ENCODE data around the gene BHMT2. TPM values are rescaled to one million over a fixed set of nuclear protein-coding genes. Genes with fewer than 3 reads are reported as not detected.

BHMT2 gene
- total and polyA plus RNA-seq, 10 of the 15 experiments (the other 5 are each of a cell fraction or from before 2014, with no cell fraction given): not detected

GRCh38 chr5:79055017-79055416 is 14.6 kb upstream of the BHMT2 start:
- in situ Hi-C loops (cut with MboI) (no loop called here), intact Hi-C loops (cut with micrococcal nuclease; ENCODE audit: unreplicated experiment) (no loop called here)
- Histone ChIP-seq H3K4me1 (ENCODE audit: control insufficient read depth, insufficient read depth, low read length) (no peaks in the 10 kb centered on the region), H3K79me2 (ENCODE audit: control insufficient read depth, insufficient read depth, low read length) (no peaks in the 10 kb centered on the region), H3K9ac (ENCODE audit: control insufficient read depth, insufficient read depth, low read length) (no peak overlapping the region), H3K4me2 (ENCODE audit: control insufficient read depth, insufficient read depth) (no peak overlapping the region), H2AFZ (ENCODE audit: control insufficient read depth, low read depth, low read length) (no peak overlapping the region), H3K36me3 (ENCODE audit: control insufficient read depth in 2 of 2, insufficient read depth in 2 of 2, low read length in 1 of 2) (no peaks in the 10 kb centered on the region), H3K4me3 (no peak overlapping the region), H3K27me3 (replicated peaks in 1 of 2; ENCODE audit: control insufficient read depth in 2 of 2, insufficient read depth in 2 of 2, low read length in 1 of 2) (peaks cover 0 to 2% of the 10 kb centered on the region in 2 experiments; a peak in 1 of 4 replicates), H3K27ac (ENCODE audit: control insufficient read depth, insufficient read depth) (no peak overlapping the region), H4K20me1 (ENCODE audit: control insufficient read depth, insufficient read depth) (no peaks in the 10 kb centered on the region), H3K9me3 (replicated peaks; ENCODE audit: control insufficient read depth, insufficient read depth, low read length) (no peaks in the 10 kb centered on the region)
- WGBS (ENCODE audit: insufficient coverage, insufficient replicate concordance, low lambda C conversion rate, missing lambda C conversion rate): 50% methylated on average over 1 of the region's 1 CpG
- ChIA-PET CTCF (interaction anchor here (1.9 kb wide), 1 partner anchor 30 kb away, joined by 10 read pairs; no protein-coding TSS in a partner anchor), RAD21 (ENCODE audit: unreplicated experiment) (no interaction called here), POLR2A (no interaction called here), SMC1A (ENCODE audit: uncharacterized antibody, unreplicated experiment) (no interaction called here)
- ATAC-seq (no peak), FAIRE-seq (no peak), DNase-seq (ENCODE audit: low read depth, low spot score) (no peak)
- TF ChIP-seq SMC3 (IDR thresholded peaks at IDR 0.05; ENCODE audit: borderline replicate concordance, low read length): no peak
- TF ChIP-seq CHD4 (IDR thresholded peaks at IDR 0.05): no peak
- no peak for TF ChIP-seq ZNF274 (IDR thresholded peaks at IDR 0.05; ENCODE audit: insufficient read depth, insufficient read length)
- TF ChIP-seq MEF2B (IDR thresholded peaks at IDR 0.05; ENCODE audit: partially characterized antibody, poor library complexity, severe bottlenecking): no peak
- no peak for TF ChIP-seq POU2F2 (IDR thresholded peaks at IDR 0.05; ENCODE audit: borderline replicate concordance, low read depth, low read length)
- TF ChIP-seq ZNF622 (IDR thresholded peaks at IDR 0.05): no peak
- TF ChIP-seq ETV6 (conservative IDR thresholded peaks at IDR 0.05 in 1 of 2, IDR thresholded peaks at IDR 0.05 in 1 of 2; ENCODE audit: borderline replicate concordance in 1 of 2, low read depth in 1 of 2): no peak
- no TSS peak for BruUV-seq (replicated peaks)

- H3K27me3 ChIP-seq (replicated peaks in 1 of 2; ENCODE audit: control insufficient read depth in 2 of 2, insufficient read depth in 2 of 2, low read length in 1 of 2): peaks cover 0 to 2% of the 10 kb centered on the region in 2 experiments; a peak in 1 of 4 replicates
- H2AFZ ChIP-seq (ENCODE audit: control insufficient read depth, low read depth, low read length): no peak overlapping the region
- SMC1A ChIA-PET (ENCODE audit: uncharacterized antibody, unreplicated experiment): interaction anchor here (0.5 to 1.2 kb wide), 2 partner anchors 13 to 87 kb away, joined by 3 to 4 read pairs; no protein-coding TSS in a partner anchor
- H3K4me3 ChIP-seq: no peak overlapping the region
- no peaks in the 10 kb centered on the region for H3K79me2 ChIP-seq (ENCODE audit: control insufficient read depth, insufficient read depth, low read length)
- intact Hi-C loops (cut with micrococcal nuclease; ENCODE audit: unreplicated experiment) (no loop called here), in situ Hi-C loops (cut with MboI) (no loop called here)
- no peaks in the 10 kb centered on the region for H3K9me3 ChIP-seq (replicated peaks; ENCODE audit: control insufficient read depth, insufficient read depth, low read length)
- H3K27ac ChIP-seq (ENCODE audit: control insufficient read depth, insufficient read depth): no peak overlapping the region
- no peak for ATAC-seq
- DNase-seq (ENCODE audit: low read depth, low spot score): no peak
- TF ChIP-seq GATAD2B (conservative IDR thresholded peaks at IDR 0.05; ENCODE audit: low read depth): no peak
- no peak for TF ChIP-seq NFXL1 (IDR thresholded peaks at IDR 0.05; ENCODE audit: borderline replicate concordance)
- TF ChIP-seq MEF2A (IDR thresholded peaks at IDR 0.05; ENCODE audit: insufficient read depth, low read depth, low read length): no peak
- TF ChIP-seq EP300 (IDR thresholded peaks at IDR 0.05; ENCODE audit: borderline replicate concordance in 1 of 2, control insufficient read depth in 1 of 2, low read depth in 2 of 2, low read length in 2 of 2): no peak
- TF ChIP-seq CEBPZ (IDR thresholded peaks at IDR 0.05; ENCODE audit: low read depth, low read length): no peak
- TF ChIP-seq MXI1 (IDR thresholded peaks at IDR 0.05; ENCODE audit: low read depth, low read length): no peak
- H3K4me2 ChIP-seq (ENCODE audit: control insufficient read depth, insufficient read depth): no peak overlapping the region
- H4K20me1 ChIP-seq (ENCODE audit: control insufficient read depth, insufficient read depth): no peaks in the 10 kb centered on the region
- CTCF ChIA-PET: interaction anchor here (1.1 kb wide), 1 partner anchor 158 kb away, joined by 3 read pairs; no protein-coding TSS in a partner anchor
- RAD21 ChIA-PET (ENCODE audit: unreplicated experiment): no interaction called here
- no peaks in the 10 kb centered on the region for H3K36me3 ChIP-seq (ENCODE audit: control insufficient read depth in 2 of 2, insufficient read depth in 2 of 2, low read length in 1 of 2)
- BruUV-seq (replicated peaks): no TSS peak
- FAIRE-seq: no peak
- H3K9ac ChIP-seq (ENCODE audit: control insufficient read depth, insufficient read depth, low read length): no peak overlapping the region
- no peaks in the 10 kb centered on the region for H3K4me1 ChIP-seq (ENCODE audit: control insufficient read depth, insufficient read depth, low read length)
- POLR2A ChIA-PET: no interaction called here
These were observed 12.7 kb upstream of the BHMT2 start for GRCh38 chr5:79056847-79057246.

All from GM12878 (cell line).